Prostate gland (tissue), 2 donors: ENCODE results near the gene TMEM59. TPM values are rescaled to one million over a fixed set of nuclear protein-coding genes. Genes with fewer than 3 reads are reported as not detected.
A peak's percentile ranks its signal among the peaks of the same experiment; 100 is the strongest.
"Not testable (repeated sequence)": the region's sequence is repeated elsewhere in the genome, so short reads cannot be mapped to it uniquely, and the experiment has no call there.

Source experiments
- DNase-seq: peaks from one replicate; pipeline ENCODE4 v3.0.0-alpha.2; 2019; ENCODE audit warnings: low spot score
- H3K27ac ChIP-seq, 2 donors: fragments of 200-600 bp; sonication (generic); 2 replicates each; pipeline ENCODE4 v1.5.1; 2017 to 2019
- H3K27me3 ChIP-seq: fragments of 200-600 bp; sonication (generic); replicated peaks from 2 replicates; pipeline ENCODE4 v1.5.1; 2019; ENCODE audit not compliant: insufficient read depth
- H3K36me3 ChIP-seq, 2 donors: fragments of 200-600 bp; sonication (generic); 1 replicate in 1 of 2; 2 replicates in 1 of 2; pipeline versions ENCODE4 v1.5.1 to v1.8.1; 2017 to 2019
- H3K4me1 ChIP-seq: fragments of 200-600 bp; sonication (generic); replicated peaks from 2 replicates; pipeline ENCODE4 v1.5.1; 2019
- H3K4me3 ChIP-seq, 2 donors: fragments of 200-600 bp; sonication (generic); 2 replicates each; pipeline ENCODE4 v1.5.1; 2017 to 2019
- H3K9me3 ChIP-seq: fragments of 200-600 bp; sonication (generic); 2 replicates; pipeline ENCODE4 v1.5.1; 2017
- POLR2A ChIP-seq: fragments of 450-650 bp; IDR thresholded peaks from one replicate; pipeline ENCODE4 v1.6.1; 2016; ENCODE audit warnings: antibody characterized with exemption, mild to moderate bottlenecking
- POLR2AphosphoS5 ChIP-seq: sonication (generic); formaldehyde crosslinking; IDR thresholded peaks from one replicate; pipeline ENCODE4 v1.6.1; 2017; ENCODE audit warnings: antibody characterized with exemption
- WGBS: methylation state at CpG from one replicate; pipeline ENCODE4 v1.1.5; 2018; 5-methylcytosine and 5-hydroxymethylcytosine counted together
- intact Hi-C: fragments of 100-400 bp; cut with DNase I; formaldehyde crosslinking; loops from one replicate; pipeline ENCODE4 v1.14.2; 2022
- total RNA-seq, 2 donors: library from RNA; depleted of rRNA; stranded (reverse); fragments of >200 nt; gene quantifications; one replicate each; pipeline ENCODE4 v1.1.0, GENCODE V29; 2016
- TF ChIP-seq, protein P1 (sequence below), 4 experiments: fragments of 200-600 bp in 2 of 4; fragments of 450-650 bp in 2 of 4; sonication (generic) in 2 of 4; IDR thresholded peaks; 1 replicate in 3 of 4; 2 replicates in 1 of 4; pipeline ENCODE4 v1.5.1; 2016 to 2019; ENCODE audit warnings: antibody characterized with exemption in 4 of 4, mild to moderate bottlenecking in 2 of 4, moderate library complexity in 2 of 4

TMEM59 gene
- total RNA-seq, 2 donors from 2014 or later: 394 to 817 TPM

DNA sequence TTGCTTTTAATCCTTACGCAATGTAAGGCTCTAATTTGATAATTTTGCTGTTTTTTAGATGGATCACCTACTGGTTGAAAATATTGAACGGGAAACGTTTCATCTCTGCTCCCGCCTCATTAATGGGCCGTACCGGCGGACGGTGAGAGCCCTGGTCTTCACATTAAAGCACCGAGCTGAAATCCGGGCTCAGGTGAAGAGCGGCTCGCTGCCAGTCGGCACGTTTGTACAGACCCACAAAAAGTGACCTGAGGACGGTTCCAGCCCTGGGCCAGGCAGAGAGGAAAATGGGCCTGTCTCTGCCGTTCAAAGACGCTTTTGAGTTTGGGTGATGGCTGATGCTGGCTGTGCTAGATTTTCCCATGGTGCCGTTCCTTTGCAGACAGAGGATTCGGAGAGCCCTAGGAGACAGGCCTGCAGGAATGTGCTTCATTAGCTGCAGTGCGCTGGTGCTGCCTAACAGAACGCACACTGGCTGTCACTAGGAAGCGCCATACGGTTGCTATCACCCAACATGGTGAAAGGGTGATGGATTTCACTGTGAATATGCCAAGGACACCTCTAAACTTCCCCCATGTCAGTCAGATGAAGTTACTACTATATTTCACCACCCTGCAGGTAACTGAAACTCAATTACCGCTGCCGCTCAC lies 43.3 kb upstream of the TMEM59 start:
- TF ChIP-seq POLR2AphosphoS5 (no peak), POLR2A (no peak)
- TF ChIP-seq, protein P1, sequence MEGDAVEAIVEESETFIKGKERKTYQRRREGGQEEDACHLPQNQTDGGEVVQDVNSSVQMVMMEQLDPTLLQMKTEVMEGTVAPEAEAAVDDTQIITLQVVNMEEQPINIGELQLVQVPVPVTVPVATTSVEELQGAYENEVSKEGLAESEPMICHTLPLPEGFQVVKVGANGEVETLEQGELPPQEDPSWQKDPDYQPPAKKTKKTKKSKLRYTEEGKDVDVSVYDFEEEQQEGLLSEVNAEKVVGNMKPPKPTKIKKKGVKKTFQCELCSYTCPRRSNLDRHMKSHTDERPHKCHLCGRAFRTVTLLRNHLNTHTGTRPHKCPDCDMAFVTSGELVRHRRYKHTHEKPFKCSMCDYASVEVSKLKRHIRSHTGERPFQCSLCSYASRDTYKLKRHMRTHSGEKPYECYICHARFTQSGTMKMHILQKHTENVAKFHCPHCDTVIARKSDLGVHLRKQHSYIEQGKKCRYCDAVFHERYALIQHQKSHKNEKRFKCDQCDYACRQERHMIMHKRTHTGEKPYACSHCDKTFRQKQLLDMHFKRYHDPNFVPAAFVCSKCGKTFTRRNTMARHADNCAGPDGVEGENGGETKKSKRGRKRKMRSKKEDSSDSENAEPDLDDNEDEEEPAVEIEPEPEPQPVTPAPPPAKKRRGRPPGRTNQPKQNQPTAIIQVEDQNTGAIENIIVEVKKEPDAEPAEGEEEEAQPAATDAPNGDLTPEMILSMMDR (IDR thresholded peaks at IDR 0.05): no peak
- no peak overlapping the region for H3K4me3 ChIP-seq
- H3K27ac ChIP-seq: no peak overlapping the region
- no peaks in the 10 kb centered on the region for H3K4me1 ChIP-seq
- H3K36me3 ChIP-seq: no peaks in the 10 kb centered on the region
- intact Hi-C loops: no loop called here
- H3K9me3 ChIP-seq: no peaks in the 10 kb centered on the region
- H3K27me3 ChIP-seq: no peaks in the 10 kb centered on the region
- DNase-seq: no peak
- WGBS: 88% methylated on average over 25 of the region's 25 CpGs

- WGBS: 77% methylated on average over 8 of the region's 8 CpGs
- no peaks in the 10 kb centered on the region for H3K4me1 ChIP-seq
- no peak overlapping the region for H3K4me3 ChIP-seq
- H3K36me3 ChIP-seq: no peaks in the 10 kb centered on the region
- intact Hi-C loops: no loop called here
- DNase-seq: no peak
- H3K27ac ChIP-seq: no peak overlapping the region
- no peaks in the 10 kb centered on the region for H3K9me3 ChIP-seq
- TF ChIP-seq POLR2AphosphoS5 (no peak), POLR2A (no peak)
- TF ChIP-seq, protein P1 (IDR thresholded peaks at IDR 0.05): no peak
- no peaks in the 10 kb centered on the region for H3K27me3 ChIP-seq
Observed at GRCh38 chr1:54095546-54096226, 42.7 kb upstream of the TMEM59 start.

DNA sequence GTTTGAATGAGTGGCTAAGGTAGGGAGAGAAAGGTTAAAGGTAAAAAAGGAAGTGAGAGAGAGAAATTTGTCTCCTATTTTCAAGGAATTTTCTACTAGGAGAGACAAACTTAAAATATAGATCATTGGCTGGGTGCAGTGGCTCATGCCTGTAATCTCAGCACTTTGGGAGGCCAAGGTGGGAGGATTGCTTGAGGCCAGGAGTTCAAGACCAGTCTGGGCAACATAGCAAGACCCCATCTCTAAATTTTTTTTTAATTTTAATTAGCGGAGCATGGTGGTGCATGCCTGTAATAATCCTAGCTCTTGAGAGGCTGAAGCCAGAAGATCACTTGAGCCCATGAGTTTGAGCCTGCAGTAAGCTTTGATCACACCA lies 41.7 kb upstream of the TMEM59 start:
- H3K4me3 ChIP-seq, H3K36me3 ChIP-seq, H3K4me1 ChIP-seq, intact Hi-C loops, H3K27me3 ChIP-seq, DNase-seq, H3K9me3 ChIP-seq: not testable (repeated sequence)
- peak overlapping the region; percentile 22 to 58 for H3K27ac ChIP-seq
- WGBS: 44% methylated on average over 1 of the region's 1 CpG

DNA sequence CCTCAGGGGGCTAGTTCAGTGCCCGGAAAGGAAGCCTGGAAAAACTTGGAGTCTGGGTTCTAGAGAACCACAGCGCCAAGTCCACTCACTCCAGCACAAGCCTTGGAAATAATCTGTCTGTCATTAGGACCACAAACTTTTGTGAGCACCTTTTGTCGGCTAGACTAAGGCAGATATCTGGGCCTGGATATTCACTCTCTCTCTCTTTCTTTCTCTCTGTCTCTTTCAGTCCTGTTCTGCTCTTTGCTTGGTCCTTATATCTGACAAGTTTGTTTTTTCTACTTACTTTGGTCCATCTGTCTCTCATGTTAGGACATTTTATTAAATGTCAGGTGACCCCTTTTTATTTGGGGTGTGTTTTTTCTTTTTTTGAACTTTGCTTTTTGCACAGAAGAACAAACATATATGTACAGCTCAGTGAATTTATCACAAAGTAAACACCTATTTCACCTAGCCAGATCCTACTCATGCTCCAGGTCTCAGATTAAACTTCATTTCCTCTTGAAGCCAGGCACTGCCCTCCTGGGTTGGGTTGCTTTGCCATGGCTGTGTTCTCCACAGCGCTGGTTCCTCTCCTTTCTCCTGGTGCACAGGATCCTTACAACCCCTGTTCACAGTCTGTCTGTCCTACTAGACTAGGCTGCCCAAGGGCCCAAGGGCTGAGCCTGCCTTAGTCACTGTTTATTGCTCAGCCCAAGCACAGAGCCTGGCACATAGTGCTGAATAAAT lies 41.2 kb upstream of the TMEM59 start:
- 87% methylated on average over 4 of the region's 4 CpGs for WGBS
- H3K27ac ChIP-seq: peak overlapping the region; percentile 22 to 58
- no peaks in the 10 kb centered on the region for H3K27me3 ChIP-seq

DNA sequence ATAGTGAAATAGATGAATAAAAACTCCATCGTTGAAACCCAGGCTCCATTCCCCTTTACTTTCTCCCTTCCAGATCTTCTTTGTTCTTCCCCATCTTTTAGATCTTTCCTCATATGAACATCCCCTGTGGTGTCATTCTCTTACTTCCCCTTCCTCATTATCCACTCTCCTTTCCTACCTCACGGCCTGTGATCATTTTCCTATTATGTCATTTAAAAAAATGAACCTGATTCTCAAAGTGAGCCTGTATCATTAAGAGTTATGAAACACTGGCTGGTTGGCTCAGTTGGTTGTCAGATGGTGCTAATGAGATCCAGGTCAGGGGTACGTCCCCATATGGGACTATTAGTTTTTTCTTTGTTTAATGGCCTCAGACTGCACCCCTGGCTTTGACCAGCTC lies 38.7 kb upstream of the TMEM59 start:
- intact Hi-C loops: no loop called here
- no peaks in the 10 kb centered on the region for H3K36me3 ChIP-seq

More for the DNA sequence above, 41.2 kb upstream of the TMEM59 start:
- Histone ChIP-seq H3K4me3 (no peak overlapping the region), H3K9me3 (no peaks in the 10 kb centered on the region), H3K4me1 (no peaks in the 10 kb centered on the region), H3K36me3 (no peaks in the 10 kb centered on the region)
- no peak for TF ChIP-seq POLR2A
- DNase-seq: no peak
- intact Hi-C loops: no loop called here

More for the DNA sequence above, 38.7 kb upstream of the TMEM59 start:
- H3K4me1 ChIP-seq: no peaks in the 10 kb centered on the region
- TF ChIP-seq POLR2AphosphoS5: no peak
- TF ChIP-seq, protein P1 (IDR thresholded peaks at IDR 0.05): no peak
- no peak for TF ChIP-seq POLR2A
- H3K4me3 ChIP-seq: no peak overlapping the region
- no peaks in the 10 kb centered on the region for H3K27me3 ChIP-seq
- H3K27ac ChIP-seq: no peak overlapping the region
- no peaks in the 10 kb centered on the region for H3K9me3 ChIP-seq
- no peak for DNase-seq
- WGBS: 94% methylated on average over 3 of the region's 3 CpGs
